Nephron progenitor cell (in vitro differentiated cells): ENCODE measurements around the gene BAHCC1.
"Not testable (repeated sequence)": the region's sequence is repeated elsewhere in the genome, so short reads cannot be mapped to it uniquely, and the experiment has no call there.

ENCODE experiments used
- DNase-seq: peaks from one replicate; pipeline ENCODE4 v3.0.0; 2021
- H3K27ac Mint-ChIP-seq: 2 replicates; pipeline ENCODE4 v1.8.0; 2021; ENCODE audit warnings: mild to moderate bottlenecking, moderate library complexity, mixed read lengths
- H3K27me3 Mint-ChIP-seq: 2 replicates; pipeline ENCODE4 v1.8.0; 2021; ENCODE audit warnings: mild to moderate bottlenecking, low read depth, mixed read lengths; ENCODE audit not compliant: poor library complexity
- H3K36me3 Mint-ChIP-seq: 2 replicates; pipeline ENCODE4 v1.8.0; 2021; ENCODE audit warnings: low read depth, mixed read lengths
- H3K4me1 Mint-ChIP-seq: 2 replicates; pipeline ENCODE4 v1.8.0; 2021; ENCODE audit warnings: mixed read lengths
- H3K4me3 Mint-ChIP-seq: 2 replicates; pipeline ENCODE4 v1.8.0; 2021; ENCODE audit warnings: mild to moderate bottlenecking, moderate library complexity, mixed read lengths
- H3K9me3 Mint-ChIP-seq: 2 replicates; pipeline ENCODE4 v1.8.0; 2021; ENCODE audit warnings: mild to moderate bottlenecking, moderate library complexity, mixed read lengths
- CTCF ChIP-seq: fragments of 200-600 bp; sonication (generic); IDR thresholded peaks from 2 replicates; pipeline ENCODE4 v1.5.0; 2021; ENCODE audit warnings: antibody characterized with exemption

BAHCC1 gene

GRCh38 chr17:81349397-81350319 lies 45.6 kb upstream of the BAHCC1 start:
- H3K36me3 Mint-ChIP-seq: peaks cover under 1% of the 10 kb centered on the region

GRCh38 chr17:81350320-81350890 lies 44.9 kb upstream of the BAHCC1 start:
- H3K36me3 Mint-ChIP-seq: no peaks in the 10 kb centered on the region
- peak overlapping the region; percentile 57 for H3K4me3 Mint-ChIP-seq
- peaks cover 55% of the 10 kb centered on the region for H3K4me1 Mint-ChIP-seq
- TF ChIP-seq CTCF: no peak
- peaks cover 16% of the 10 kb centered on the region for H3K9me3 Mint-ChIP-seq
- no peak for DNase-seq
- peak overlapping the region; percentile 13 for H3K27ac Mint-ChIP-seq
- H3K27me3 Mint-ChIP-seq: peaks cover 8% of the 10 kb centered on the region

More at GRCh38 chr17:81349397-81350319, 45.6 kb upstream of the BAHCC1 start:
- H3K4me3 Mint-ChIP-seq: peak overlapping the region; percentile 60
- TF ChIP-seq CTCF: no peak
- H3K4me1 Mint-ChIP-seq: peaks cover 48% of the 10 kb centered on the region
- peak; percentile 63 for DNase-seq
- peaks cover 9% of the 10 kb centered on the region for H3K9me3 Mint-ChIP-seq
- peak overlapping the region; percentile 13 for H3K27ac Mint-ChIP-seq
- peaks cover under 1% of the 10 kb centered on the region for H3K27me3 Mint-ChIP-seq

- not testable (repeated sequence) for DNase-seq, H3K4me3 Mint-ChIP-seq, H3K36me3 Mint-ChIP-seq
- peaks cover 19% of the 10 kb centered on the region for H3K9me3 Mint-ChIP-seq
- peaks cover 15% of the 10 kb centered on the region for H3K27me3 Mint-ChIP-seq
- H3K4me1 Mint-ChIP-seq: peaks cover 55% of the 10 kb centered on the region
- peak overlapping the region; percentile 86 for H3K27ac Mint-ChIP-seq
Measured at GRCh38 chr17:81351329-81352052, 43.8 kb upstream of the BAHCC1 start.

GRCh38 chr17:81352056-81352455 lies 43.2 kb upstream of the BAHCC1 start:
- DNase-seq, H3K4me3 Mint-ChIP-seq, H3K27ac Mint-ChIP-seq, H3K36me3 Mint-ChIP-seq: not testable (repeated sequence)
- Mint-ChIP-seq H3K27me3 (peaks cover 16% of the 10 kb centered on the region), H3K9me3 (peaks cover 19% of the 10 kb centered on the region), H3K4me1 (peaks cover 53% of the 10 kb centered on the region)

GRCh38 chr17:81354252-81354953 lies 40.9 kb upstream of the BAHCC1 start:
- peaks cover 18% of the 10 kb centered on the region for H3K27me3 Mint-ChIP-seq
- H3K4me3 Mint-ChIP-seq: no peak overlapping the region
- no peak for DNase-seq

More at GRCh38 chr17:81354252-81354953, 40.9 kb upstream of the BAHCC1 start:
- no peak for TF ChIP-seq CTCF
- no peaks in the 10 kb centered on the region for H3K36me3 Mint-ChIP-seq
- H3K27ac Mint-ChIP-seq: no peak overlapping the region
- H3K9me3 Mint-ChIP-seq: peaks cover 19% of the 10 kb centered on the region
- peaks cover 42% of the 10 kb centered on the region for H3K4me1 Mint-ChIP-seq
